ENCODE data around the gene OTUB2. TPM values are rescaled to one million over a fixed set of nuclear protein-coding genes. Genes with fewer than 3 reads are reported as not detected.

Gene OTUB2
- total RNA-seq, 2 experiments from 2014 or later = 0.28 to 0.84 TPM

GRCh38 chr14:94079891-94080620 is 53.9 kb downstream of the OTUB2 start:
- BruUV-seq (replicated peaks) = no TSS peak
- ChIA-PET POLR2A (interaction anchor here (0.7 to 1.9 kb wide), 5 partner anchors 12 to 220 kb away, joined by 3 to 5 read pairs (median 4); no protein-coding TSS in a partner anchor), CTCF (ENCODE audit: unreplicated experiment) (no interaction called here)
- H3K27ac ChIP-seq (ENCODE audit: low read depth, low read length, poor library complexity, severe bottlenecking) = peak overlapping the region; percentile 50
- TF ChIP-seq EZH2phosphoT487 (IDR thresholded peaks at IDR 0.05; ENCODE audit: borderline replicate concordance, low read depth, low read length) = no peak
- no peak for TF ChIP-seq CTCF (conservative IDR thresholded peaks at IDR 0.05; ENCODE audit: low read length)
- peaks cover 12% of the 10 kb centered on the region; the same call in 1 of the 2 replicates for H4K20me1 ChIP-seq (ENCODE audit: insufficient read depth, low read length)
- no peak for DNase-seq (ENCODE audit: low spot score)
- H3K4me1 ChIP-seq (ENCODE audit: insufficient read depth, low read length, poor library complexity, severe bottlenecking) = peaks cover 38% of the 10 kb centered on the region
- H3K9me2 ChIP-seq (ENCODE audit: insufficient read depth, low read length) = peaks cover 5% of the 10 kb centered on the region; the same call in 1 of the 2 replicates
- H3K4me2 ChIP-seq (ENCODE audit: low read length) = peak overlapping the region; percentile 79
- H3K9me3 ChIP-seq (ENCODE audit: low read length) = peaks cover 11% of the 10 kb centered on the region
- peak overlapping the region; percentile 97; the same call in 1 of the 2 replicates for H2AFZ ChIP-seq (ENCODE audit: low read length)
- H3K36me3 ChIP-seq (ENCODE audit: insufficient read depth, low read length) = peaks cover 44% of the 10 kb centered on the region
- peak overlapping the region; percentile 91 for H3K4me3 ChIP-seq (ENCODE audit: low read depth, low read length, poor library complexity, severe bottlenecking)
- H3K79me2 ChIP-seq (ENCODE audit: insufficient read depth, low read depth, low read length) = peaks cover 67% of the 10 kb centered on the region
- intact Hi-C loops (cut with micrococcal nuclease; ENCODE audit: unreplicated experiment) = loop anchor here (2.0 to 5.0 kb wide), 2 partner anchors 47 to 57 kb away; partner anchors contain the start of gene IFI27L2

GRCh38 chr14:94080621-94081385 is 54.7 kb downstream of the OTUB2 start, which contains the start of the genes DDX24 and IFI27L1:
Gene DDX24 (minus strand): TSS chr14:94081202. CDS start chr14:94079742, 1,460 bp downstream.
Gene IFI27L1 (plus strand): TSS chr14:94081310. CDS start chr14:94096938, 15,628 bp downstream.
- peaks cover 12% of the 10 kb centered on the region; the same call in 1 of the 2 replicates for H4K20me1 ChIP-seq (ENCODE audit: insufficient read depth, low read length)
- H3K36me3 ChIP-seq (ENCODE audit: insufficient read depth, low read length) = peaks cover 37% of the 10 kb centered on the region
- peak within 1 kb of the TSS; percentile 97 for H2AFZ ChIP-seq (ENCODE audit: low read length)
- peaks cover 59% of the 10 kb centered on the region for H3K79me2 ChIP-seq (ENCODE audit: insufficient read depth, low read depth, low read length)
- no TSS peak for BruUV-seq (replicated peaks)
- CTCF ChIA-PET (ENCODE audit: unreplicated experiment) = interaction anchor here (1.0 to 1.6 kb wide), 4 partner anchors 12 to 53 kb away, joined by 3 to 6 read pairs (median 3); no protein-coding TSS in a partner anchor
- POLR2A ChIA-PET = interaction anchor here (0.5 to 2.2 kb wide), 9 partner anchors 9 to 123 kb away, joined by 3 to 9 read pairs (median 4); partner anchors contain the start of gene IFI27L2
- peak within 1 kb of the TSS; percentile 91 for H3K4me3 ChIP-seq (ENCODE audit: low read depth, low read length, poor library complexity, severe bottlenecking)
- peak within 1 kb of the TSS; percentile 50 for H3K27ac ChIP-seq (ENCODE audit: low read depth, low read length, poor library complexity, severe bottlenecking)
- peak; percentile 96 for DNase-seq (ENCODE audit: low spot score)
- H3K4me2 ChIP-seq (ENCODE audit: low read length) = peak within 1 kb of the TSS; percentile 98
- TF ChIP-seq CTCF (conservative IDR thresholded peaks at IDR 0.05; ENCODE audit: low read length) (no peak), EZH2phosphoT487 (IDR thresholded peaks at IDR 0.05; ENCODE audit: borderline replicate concordance, low read depth, low read length) (no peak)
- peaks cover 4% of the 10 kb centered on the region for H3K9me3 ChIP-seq (ENCODE audit: low read length)
- intact Hi-C loops (cut with micrococcal nuclease; ENCODE audit: unreplicated experiment) = loop anchor here (2.0 to 5.0 kb wide), 2 partner anchors 46 to 56 kb away; partner anchors contain the start of gene IFI27L2
- peaks cover 5% of the 10 kb centered on the region; the same call in 1 of the 2 replicates for H3K9me2 ChIP-seq (ENCODE audit: insufficient read depth, low read length)
- peaks cover 38% of the 10 kb centered on the region for H3K4me1 ChIP-seq (ENCODE audit: insufficient read depth, low read length, poor library complexity, severe bottlenecking)
